HEK293T (cell line): ENCODE data around the gene HTR3D.

Experiments
- BHLHE40 ChIP-seq: fragments of 450-650 bp; IDR thresholded peaks from 2 replicates; pipeline ENCODE4 v1.6.1; 2016; ENCODE audit warnings: mild to moderate bottlenecking, moderate library complexity, borderline replicate concordance
- ELF4 ChIP-seq: fragments of 450-650 bp; IDR thresholded peaks from 2 replicates; pipeline ENCODE4 v1.6.1; 2017; ENCODE audit warnings: antibody characterized with exemption
- TARDBP ChIP-seq: fragments of 450-650 bp; IDR thresholded peaks from 2 replicates; pipeline ENCODE4 v1.6.1; 2016

- TF ChIP-seq ELF4 = no peak
- no peak for TF ChIP-seq BHLHE40
- TF ChIP-seq TARDBP = no peak
Observed at GRCh38 chr3:184058029-184058428, 26.5 kb downstream of the HTR3D start.
